CD4-positive, alpha-beta T cell treated with Interleukin-12 subunit alpha and Interleukin-12 subunit beta, for 1 hour (primary cell): Measurements from ENCODE around the gene NOL11.
"Not testable (repeated sequence)": the region's sequence is repeated elsewhere in the genome, so short reads cannot be mapped to it uniquely, and the experiment has no call there.

Source experiments
- DNase-seq: peaks from one replicate; pipeline ENCODE4 v3.0.0-alpha.2; 2020

NOL11 gene

DNA sequence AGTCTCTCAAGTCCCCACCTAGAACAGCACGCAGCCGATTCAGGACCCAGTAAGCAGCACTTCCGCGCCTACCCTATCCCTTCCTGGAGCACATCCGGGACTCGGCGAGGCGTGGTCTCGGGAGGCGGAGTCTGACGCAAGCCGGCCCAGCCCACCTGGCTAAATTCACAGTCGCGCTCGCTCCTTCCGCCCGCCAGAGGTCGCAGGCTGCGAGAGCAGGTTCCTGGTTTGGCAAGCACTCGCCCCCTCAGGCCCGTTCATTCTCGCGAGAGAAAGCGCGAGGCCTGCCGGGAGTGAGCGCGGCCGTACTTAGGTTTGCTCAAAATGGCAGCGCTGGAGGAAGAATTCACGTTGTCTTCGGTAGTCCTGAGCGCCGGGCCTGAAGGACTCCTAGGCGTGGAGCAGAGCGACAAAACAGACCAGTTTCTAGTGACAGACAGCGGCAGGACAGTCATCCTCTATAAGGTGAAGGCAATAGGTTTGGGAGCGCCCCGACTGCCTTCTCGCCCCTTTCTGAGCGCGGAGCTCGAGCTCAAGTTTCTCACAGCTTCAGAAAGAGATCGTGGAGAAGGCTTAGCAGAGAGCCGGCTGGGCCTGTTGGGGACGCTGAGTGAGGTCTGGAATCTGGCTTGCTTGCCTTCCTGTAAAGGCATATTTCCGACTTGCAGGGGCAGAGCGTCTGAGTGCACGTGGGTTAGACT lies at the start of gene NOL11:
Gene NOL11 (plus strand): TSS at position 313 of the 701 bp plus-strand sequence. CDS start 12 bp downstream, at position 325.
- DNase-seq = peak; percentile 99

DNA sequence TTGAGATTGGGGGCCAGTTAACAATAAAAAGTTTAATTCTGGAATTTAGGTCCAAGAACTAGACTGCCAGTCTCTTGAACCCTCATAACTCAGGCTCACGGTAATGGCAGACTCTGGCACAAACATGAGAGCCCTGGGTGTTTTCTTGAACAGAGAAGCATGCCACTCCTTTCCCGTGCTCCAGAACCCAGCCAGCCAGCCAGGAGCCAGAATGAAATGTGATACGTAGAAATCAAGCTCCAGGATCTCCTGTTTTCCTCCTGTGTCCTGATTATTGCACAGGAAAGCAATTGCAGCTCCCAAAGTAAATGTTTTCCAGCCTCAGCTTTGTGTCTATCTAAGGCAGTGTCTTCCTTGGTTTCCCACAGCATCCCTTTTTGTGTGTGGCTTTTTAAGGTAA lies 46.2 kb upstream of the NOL11 start:
- no peak for DNase-seq

DNA sequence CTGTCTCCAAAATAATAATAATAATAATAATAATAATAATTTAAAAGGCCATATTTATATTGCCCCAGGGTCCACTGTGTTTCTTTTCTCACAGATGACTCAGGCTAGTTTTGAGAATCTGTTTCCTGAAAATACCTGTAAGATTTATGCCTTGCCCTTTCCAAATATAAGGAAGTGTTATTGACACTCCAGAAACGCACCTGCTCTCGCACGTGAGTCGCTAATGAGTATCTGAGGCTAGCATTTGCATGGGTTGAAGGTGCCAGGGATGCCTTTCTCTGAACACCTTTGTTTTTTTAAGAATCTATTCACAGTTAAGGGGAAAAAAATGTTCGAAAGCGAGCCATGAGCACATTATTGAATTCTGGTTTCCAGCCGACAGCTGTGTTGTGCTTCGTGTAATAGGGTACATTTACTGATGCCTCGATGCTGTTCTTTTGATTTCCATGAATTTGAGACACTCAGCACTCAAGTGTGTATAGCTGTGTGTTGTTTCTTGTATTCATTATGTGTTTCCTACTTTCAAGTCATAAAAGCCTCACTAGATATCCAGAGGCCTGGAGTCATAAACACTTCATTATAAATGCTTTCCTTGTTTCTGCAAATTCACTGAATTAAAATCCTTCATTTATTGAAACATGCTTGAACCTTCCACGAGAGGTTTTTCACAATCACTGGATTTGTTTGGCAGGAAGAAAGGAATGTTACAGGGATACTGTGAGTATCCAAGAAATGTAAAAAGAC lies 45.0 kb upstream of the NOL11 start:
- no peak for DNase-seq

DNA sequence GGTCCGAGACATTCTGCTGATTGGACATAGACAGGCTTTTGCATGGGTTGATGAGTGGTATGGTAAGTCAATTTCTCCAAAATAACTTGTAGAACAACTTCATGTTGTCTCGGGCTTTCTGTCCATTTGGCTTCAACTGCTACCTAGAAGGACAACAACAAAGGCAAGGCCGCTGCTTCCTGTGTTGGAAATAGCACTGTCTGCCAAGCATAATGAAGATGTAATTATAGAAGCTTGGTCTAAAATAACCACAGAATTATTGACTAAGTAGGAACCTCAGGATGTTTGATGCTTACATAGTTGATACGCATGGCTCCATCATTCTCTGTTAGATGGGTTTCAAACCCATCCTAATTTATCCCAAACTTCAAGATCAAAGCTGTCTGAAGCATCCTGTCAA lies 42.3 kb upstream of the NOL11 start:
- DNase-seq = no peak

DNA sequence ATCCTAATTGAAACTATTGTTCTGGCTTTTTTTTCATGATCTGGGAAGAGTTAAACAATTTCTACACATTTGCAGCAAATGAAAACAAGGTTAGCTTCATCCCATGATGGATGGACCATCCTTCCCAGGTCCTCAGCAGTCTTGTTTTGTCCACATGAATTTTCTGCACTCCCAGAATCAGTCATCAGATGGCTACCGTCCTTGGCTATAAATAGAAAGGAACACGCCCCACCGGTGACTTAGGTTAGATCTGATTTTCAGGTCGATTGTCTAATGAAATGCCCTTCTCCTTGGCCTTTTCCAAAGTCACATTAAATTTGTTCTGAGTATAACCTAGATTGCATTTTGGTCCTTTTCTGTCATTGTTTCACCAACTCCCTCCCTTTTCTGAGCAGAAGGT lies 41.4 kb upstream of the NOL11 start:
- DNase-seq = no peak

DNA sequence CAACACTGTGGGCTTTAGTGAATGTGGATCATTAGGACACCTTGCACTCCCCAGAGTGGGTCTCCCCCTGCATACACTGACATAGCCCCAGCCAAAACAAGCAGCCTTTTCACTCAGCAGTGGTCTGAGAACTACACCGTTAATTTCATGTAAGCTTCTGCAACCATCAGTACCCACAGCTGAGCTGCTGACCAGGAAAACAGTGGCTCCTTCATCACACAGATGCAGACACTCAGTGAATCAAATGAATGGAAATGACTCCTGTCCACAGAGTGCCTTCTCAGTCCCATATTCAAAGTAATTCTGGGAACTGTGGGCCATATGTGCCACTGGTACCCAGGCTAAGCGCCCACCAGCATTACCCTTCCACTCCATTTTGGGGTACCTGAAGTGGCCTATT lies 39.3 kb upstream of the NOL11 start:
- no peak for DNase-seq

DNA sequence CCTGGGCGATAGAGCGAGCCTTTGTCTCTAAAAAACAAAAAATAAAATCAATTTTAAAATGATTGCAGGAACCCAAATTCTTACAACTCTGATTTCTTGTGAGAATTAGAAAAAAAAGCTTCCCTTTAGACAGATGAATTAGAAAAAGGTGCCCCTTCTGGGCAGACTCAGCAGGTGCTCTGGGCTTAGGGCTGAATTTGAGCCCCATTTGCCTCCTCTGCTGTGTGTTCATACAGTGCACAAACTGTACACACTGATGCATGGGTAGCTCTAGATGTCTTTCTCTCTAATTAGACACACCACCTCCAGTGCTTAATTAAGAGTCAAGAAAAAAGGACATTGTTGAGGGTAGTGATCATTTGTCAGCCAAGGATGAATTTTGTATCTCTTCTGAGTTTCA lies 38.5 kb upstream of the NOL11 start:
- no peak for DNase-seq

DNA sequence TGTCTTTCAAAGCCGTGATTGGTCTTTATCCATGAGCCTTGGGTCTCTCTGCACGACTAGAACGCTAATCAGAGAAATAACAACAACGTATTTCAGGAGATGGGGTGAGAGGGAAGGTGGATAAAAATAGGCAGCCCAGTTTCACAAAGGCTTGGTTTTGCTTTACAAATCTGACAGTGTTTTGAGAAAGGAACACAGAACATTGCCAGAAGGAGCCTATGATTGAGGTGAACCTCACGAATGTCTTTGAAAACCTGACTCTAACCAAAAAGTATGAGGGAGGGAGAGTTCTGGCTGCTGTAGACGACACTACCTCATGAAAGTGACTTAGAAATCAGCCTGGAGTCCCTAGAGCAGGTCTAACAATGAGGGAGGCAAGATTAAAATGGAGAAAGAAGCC lies 38.0 kb upstream of the NOL11 start:
- DNase-seq = no peak

DNA sequence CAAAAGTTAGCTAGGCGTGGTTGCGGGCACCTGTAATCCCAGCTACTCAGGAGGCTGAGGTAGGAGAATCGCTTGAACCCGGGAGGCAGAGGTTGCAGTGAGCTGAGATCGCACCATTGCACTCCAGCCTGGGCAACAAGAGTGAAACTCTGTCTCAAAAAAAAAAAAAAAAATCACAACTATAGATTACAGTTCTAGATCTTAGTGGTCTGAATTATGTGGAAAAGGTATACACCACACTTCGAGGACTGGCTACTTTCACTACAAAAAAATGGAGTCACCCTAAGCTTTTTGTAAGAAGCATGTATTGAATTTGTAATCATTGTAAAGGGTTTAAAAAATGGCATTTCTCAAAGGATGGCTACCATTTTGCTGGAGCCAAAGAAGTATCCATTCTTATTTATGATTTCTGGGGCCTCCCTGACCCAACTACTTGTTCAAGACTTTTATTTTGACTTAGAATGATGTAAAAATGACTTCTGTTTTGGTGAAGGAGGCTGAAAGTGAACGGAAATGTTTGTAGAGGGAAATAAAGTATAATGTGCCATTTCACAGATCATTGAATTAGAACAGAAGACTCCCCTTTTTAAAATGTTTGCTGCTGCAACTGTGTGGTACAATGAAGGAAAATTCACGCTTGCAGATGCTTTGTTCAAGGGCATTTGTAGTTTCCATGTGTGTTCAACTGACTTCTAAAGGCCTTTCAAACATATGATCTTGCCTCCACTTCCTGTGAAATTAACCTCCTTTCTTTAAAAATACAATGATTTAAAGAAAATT lies 37.1 kb upstream of the NOL11 start:
- no peak for DNase-seq

DNA sequence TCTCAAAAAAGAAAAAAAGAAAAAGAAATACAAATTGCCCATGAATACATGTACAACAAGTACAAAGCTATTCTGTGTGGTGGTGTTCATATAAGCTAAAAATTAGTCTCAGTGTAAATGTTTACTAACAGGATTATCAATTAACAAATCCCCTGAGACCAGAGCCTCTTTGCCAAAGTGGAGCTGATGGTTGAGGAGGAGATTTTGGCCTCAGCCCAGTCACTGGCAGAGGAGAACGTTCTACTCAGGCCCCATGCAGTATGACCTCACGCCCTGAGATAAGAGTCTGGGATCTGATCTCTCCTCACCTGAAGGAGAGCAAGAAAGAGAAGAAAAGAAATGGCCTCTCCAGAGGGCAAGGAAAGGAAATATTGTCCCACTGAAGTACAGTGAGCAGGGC lies 35.5 kb upstream of the NOL11 start:
- DNase-seq = no peak

DNA sequence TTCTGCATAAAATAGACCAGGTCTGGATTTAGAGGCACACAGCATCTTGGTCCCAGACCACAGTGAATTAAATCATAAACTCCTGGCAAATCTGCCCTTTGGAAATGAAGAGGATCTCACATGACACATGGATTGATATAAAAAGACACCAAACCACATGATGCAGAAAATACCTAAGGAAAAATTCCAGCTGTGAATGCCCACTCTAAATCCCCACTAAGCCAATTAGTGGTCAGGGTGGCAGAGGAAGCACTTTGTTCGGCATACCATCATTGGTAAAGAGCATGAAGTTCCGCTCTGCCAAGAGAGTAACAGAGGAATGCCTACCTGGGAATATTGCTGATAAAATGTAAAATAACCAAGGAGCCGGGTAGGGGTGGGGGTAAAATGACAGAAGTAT lies 32.4 kb upstream of the NOL11 start:
- no peak for DNase-seq

DNA sequence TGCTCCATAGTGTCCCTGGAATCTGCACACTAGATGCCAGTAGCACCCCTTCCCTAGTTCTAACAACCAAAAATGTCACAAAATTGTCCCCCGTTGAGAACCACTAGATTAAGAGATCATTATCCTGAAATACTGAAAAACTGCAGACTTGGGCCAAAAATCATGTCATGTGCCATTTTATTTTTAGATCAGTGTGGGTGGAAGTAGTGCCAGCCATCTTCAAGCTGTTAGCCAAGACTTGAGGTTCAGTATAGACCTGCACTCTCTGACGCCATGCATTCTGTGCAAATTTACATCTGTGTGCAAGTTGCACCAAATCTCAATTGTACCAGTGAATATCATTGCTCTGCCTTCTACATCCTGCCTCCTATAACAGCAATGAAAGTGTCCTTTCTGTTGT lies 31.5 kb upstream of the NOL11 start:
- DNase-seq = no peak

DNA sequence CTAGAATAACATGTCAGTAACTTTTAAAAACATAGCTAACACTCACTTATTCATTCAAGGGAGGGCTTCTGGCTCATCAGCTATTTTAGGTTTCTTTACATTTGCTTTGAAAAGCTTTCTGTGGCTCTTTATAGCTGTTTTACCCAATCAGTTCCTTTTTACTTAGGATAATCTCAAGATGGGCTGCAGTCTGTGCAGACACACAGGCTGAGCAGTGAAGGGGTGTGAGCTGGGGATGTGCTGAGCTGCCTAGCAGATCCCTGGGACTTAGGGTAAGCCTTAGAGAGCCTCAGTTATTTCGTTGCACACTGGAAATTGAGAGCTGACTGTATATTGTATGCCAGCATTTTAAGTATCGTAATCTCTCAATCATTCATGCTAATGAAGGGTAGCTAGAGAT lies 30.2 kb upstream of the NOL11 start:
- DNase-seq = no peak

DNA sequence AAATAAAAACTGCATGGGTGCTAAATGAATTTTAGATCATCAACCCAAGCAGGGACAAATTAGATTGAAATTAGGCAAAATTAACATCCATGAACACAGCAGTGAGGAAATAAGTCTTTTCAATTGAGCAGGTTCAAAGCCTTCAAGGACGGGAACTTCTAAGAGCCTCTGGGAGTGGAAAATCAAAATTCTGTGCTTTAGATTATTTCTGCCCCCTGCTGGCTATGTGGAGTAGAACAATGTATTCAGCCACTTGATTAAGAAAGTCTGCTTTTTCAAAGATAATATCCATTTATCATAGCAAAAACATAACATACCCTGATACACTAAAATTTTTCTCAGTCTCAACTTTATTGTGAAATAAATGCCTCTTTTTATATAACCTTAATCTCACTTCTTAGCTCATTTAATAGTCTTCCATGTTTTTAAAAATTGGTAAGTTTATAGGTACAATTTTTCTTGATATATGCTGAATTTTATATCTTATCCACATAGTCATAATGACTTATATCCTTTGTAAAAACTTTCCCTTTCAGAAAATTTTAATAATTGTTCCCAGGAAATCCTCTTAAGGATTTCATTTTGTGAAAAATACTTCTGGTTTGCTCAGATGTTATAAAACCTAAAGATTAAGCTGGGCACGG lies 28.1 kb upstream of the NOL11 start:
- peak; percentile 74 for DNase-seq

DNA sequence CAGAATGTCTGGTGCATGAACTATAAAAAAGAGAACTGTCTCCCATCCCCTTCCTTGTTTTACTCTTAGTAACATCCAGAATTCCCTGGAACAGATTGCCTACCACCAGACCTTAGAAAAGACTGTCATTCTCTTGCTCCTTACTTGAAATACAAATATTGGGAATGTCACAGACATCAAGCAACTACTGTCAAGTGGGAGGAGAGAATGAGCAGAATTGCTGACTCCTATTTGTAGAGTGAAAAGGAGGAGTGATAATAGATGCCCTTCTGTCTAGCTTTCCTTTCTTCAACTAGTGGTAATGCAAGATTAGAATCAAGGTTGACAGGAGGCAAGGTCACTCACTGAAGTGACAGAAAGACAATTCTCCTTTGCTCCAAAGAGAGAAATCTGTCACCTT lies 23.9 kb upstream of the NOL11 start:
- DNase-seq = no peak

DNA sequence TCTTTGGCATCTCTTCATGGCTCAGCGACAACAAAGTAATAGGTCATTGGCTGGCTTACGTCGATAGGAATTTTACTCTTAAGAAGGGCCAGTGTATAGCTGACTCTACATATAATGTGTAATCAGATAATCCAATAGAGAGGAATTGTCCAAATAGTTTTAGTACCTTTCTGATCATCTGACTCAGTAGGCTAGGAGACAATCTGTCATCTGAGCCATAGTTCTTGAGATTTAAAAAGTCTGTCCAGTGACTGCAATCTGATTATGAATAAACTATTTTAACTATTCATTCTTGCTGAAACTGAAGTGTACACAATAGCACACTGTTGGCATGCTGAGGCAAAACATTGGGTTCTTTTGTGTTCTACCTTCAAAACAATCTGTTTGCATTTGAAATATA lies 21.4 kb upstream of the NOL11 start:
- DNase-seq = no peak

DNA sequence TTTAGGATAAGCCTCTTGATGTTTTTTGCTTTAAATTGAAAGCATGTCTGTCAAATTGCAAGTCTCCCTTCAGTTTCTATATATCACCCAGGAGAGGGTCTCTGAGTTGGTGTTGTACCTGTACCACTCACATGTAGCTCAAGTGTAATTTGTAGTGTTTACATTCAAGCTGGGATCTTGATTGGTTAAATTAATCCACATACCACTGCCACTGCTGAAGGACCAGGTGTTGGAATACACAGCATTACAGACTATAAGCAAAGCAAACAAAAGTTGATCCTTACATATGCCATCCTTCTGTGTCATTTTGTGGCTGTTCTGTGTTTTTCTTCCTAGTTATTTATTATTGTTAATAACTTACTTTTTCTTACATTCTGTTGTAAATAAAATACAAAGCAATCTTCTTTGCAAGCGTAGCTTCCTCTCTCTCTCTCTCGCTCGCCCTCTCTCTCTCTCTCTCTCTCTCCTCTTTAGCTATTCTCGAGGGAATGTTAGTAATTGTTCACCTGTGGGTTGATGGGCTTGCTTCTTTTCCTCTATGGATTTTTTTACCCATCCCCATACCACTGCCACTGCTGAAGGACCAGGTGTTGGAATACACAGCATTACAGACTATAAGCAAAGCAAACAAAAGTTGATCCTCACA lies 20.8 kb upstream of the NOL11 start:
- no peak for DNase-seq

DNA sequence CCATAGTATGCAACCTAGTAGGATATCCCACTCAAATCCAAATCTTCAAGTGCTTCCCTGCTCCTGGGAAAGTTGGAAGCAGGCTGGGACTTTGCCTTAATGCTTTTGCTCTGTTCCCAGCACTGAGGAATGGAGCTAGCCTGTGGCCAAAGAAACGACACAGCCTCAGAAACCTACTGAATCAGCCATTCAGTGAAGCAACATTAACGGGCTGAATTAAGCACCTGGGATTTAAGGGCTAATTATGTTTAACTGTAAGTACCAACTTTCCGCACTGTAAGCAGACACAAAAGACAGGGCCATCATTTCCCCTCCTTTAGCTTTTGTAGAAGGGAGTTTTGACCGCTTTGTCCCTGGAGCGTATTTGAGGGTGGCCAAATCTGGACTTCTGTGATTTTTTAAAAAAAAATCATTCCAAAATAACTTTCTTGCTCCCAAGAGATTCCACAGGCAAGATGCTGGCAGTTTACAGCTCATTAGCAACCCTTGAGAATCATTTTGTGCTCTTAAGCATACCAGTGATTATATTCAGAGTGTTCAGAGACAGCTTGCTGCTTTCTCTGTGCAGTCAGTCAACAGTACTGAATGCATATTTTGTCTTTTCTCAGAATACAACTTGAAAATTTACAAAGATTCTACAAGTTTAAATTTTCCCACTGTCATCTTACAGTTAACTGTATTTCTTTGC lies 17.6 kb upstream of the NOL11 start:
- DNase-seq = no peak

DNA sequence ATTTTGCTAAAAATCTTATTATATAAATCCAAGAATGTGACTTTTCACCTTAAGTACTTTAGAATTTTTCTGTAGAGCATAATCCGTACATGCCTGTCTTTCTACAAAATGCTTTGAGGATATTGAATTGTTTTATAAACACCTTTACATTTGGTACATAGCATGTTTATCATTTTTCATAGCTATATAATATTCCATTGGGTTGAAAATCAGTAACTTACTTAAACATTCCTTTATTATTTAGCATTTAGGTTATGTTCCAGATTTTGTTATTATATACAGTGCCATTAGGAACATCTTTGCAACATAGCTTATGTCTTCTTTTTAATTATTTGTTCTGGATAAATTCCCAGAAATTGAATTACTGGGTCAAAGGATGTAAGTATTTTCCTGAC lies 17.0 kb upstream of the NOL11 start:
- DNase-seq = no peak

DNA sequence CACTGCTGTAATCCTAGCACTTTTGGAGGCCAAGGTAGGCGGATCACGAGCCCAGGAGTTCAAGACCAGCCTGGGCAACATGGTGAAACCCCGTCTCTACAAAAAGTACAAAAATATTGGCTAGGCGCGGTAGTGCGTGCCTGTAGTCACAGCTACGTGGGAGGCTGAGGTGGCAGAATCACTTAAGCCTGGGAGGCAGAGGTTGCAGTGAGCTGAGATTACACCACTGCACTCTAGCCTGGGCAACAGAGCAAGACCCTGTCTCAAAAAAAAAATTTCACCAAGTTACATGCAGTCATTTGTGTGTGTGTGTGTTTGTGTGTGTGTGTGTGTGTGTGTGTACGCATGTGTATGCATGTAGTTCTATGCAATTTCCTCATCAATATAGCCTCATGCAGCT lies 14.9 kb upstream of the NOL11 start:
- not testable (repeated sequence) for DNase-seq

DNA sequence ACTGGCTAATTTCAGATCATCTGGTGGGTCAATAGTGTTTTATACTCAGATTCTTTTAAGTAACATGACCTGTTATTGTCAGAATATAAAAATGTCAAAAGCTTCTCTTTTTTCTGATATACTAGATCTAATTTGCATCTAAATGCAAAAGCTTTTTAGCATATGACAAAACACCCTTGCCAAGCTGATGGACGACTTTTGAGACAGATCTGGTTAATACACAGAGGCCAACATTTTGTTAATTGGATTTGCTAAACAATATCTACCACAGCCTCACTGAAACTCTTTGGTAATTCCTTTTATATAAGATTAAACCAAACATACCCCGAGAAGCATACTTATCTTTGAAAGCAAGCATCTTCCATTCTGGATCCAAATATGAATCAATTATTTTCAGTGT lies 10.3 kb upstream of the NOL11 start:
- no peak for DNase-seq

DNA sequence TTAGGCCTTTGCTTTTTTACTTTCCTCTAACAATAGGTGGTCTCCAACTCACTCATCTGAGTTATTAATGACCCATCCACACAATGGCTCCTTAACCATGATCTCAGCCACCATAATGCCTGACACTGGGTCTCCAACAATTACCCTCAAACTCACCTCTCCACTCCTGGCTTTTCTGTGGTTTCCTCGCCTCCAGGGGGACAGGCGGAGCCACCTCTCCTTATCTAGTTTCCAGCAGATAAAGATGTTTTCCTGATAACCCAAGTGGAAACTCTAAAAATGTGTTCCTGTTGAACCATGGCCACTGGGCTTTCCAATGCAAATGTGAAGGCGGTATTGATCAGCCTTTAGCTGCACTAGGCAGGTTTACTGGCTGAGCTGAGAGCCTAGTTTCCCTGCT lies 9.4 kb upstream of the NOL11 start:
- DNase-seq = no peak
